Endodermal cell (in vitro differentiated cells): ENCODE measurements around the gene EPC1. TPM values are rescaled to one million over a fixed set of nuclear protein-coding genes. Genes with fewer than 3 reads are reported as not detected.
A peak's percentile ranks its signal among the peaks of the same experiment; 100 is the strongest.
"Not testable (repeated sequence)": the region's sequence is repeated elsewhere in the genome, so short reads cannot be mapped to it uniquely, and the experiment has no call there.

Source experiments
- DNase-seq: peaks from one replicate; pipeline ENCODE4 v3.0.0-alpha.2; 2017
- H3K27ac ChIP-seq: 2 replicates; pipeline ENCODE4 v1.5.1; 2013; ENCODE audit warnings: mild to moderate bottlenecking, low read depth, low read length, moderate library complexity
- H3K27me3 ChIP-seq: 2 replicates; pipeline ENCODE4 v1.6.1; 2013; ENCODE audit warnings: mild to moderate bottlenecking, low read length, moderate library complexity; ENCODE audit not compliant: insufficient read depth, control insufficient read depth, poor library complexity, severe bottlenecking
- H3K36me3 ChIP-seq: 2 replicates; pipeline ENCODE4 v1.7.0; 2013; ENCODE audit warnings: mild to moderate bottlenecking, low read length, moderate library complexity; ENCODE audit not compliant: control insufficient read depth, insufficient read depth
- H3K4me1 ChIP-seq: one replicate; pipeline ENCODE4 v1.7.0; 2013; ENCODE audit warnings: low read length; ENCODE audit not compliant: control insufficient read depth, insufficient read depth
- H3K4me3 ChIP-seq: 2 replicates; pipeline ENCODE4 v1.5.1; 2013; ENCODE audit warnings: mild to moderate bottlenecking, low read length, moderate library complexity
- H3K9ac ChIP-seq: 2 replicates; pipeline ENCODE4 v1.6.1; 2013; ENCODE audit warnings: mild to moderate bottlenecking, low read length, moderate library complexity; ENCODE audit not compliant: poor library complexity, severe bottlenecking; ENCODE audit errors: extremely low read depth
- H3K9me3 ChIP-seq: 2 replicates; pipeline ENCODE4 v1.6.1; 2013; ENCODE audit warnings: mild to moderate bottlenecking, low read length, moderate library complexity; ENCODE audit not compliant: control insufficient read depth
- H3K27ac Mint-ChIP-seq: 2 replicates; pipeline ENCODE4 v1.8.0; 2020; ENCODE audit warnings: mixed read lengths
- H3K27me3 Mint-ChIP-seq: 2 replicates; pipeline ENCODE4 v1.8.0; 2021; ENCODE audit warnings: mild to moderate bottlenecking, mixed read lengths; ENCODE audit not compliant: insufficient read depth
- H3K36me3 Mint-ChIP-seq: 2 replicates; pipeline ENCODE4 v1.8.0; 2020; ENCODE audit warnings: low read depth, mixed read lengths
- H3K4me1 Mint-ChIP-seq: 2 replicates; pipeline ENCODE4 v1.8.0; 2020; ENCODE audit warnings: mixed read lengths
- H3K4me3 Mint-ChIP-seq: 2 replicates; pipeline ENCODE4 v1.8.0; 2020; ENCODE audit warnings: mild to moderate bottlenecking, moderate library complexity, mixed read lengths
- H3K9me3 Mint-ChIP-seq: 2 replicates; pipeline ENCODE4 v1.8.0; 2020; ENCODE audit warnings: mild to moderate bottlenecking, mixed read lengths
- WGBS, 2 experiments: methylation state at CpG; one replicate each; pipeline versions ENCODE4 v1.1.5 to v1.1.7; 2013; ENCODE audit warnings: missing lambda C conversion rate in 2 of 2, mixed read lengths in 1 of 2; ENCODE audit not compliant: insufficient coverage in 1 of 2, insufficient read length in 1 of 2; 5-methylcytosine and 5-hydroxymethylcytosine counted together
- total RNA-seq, 2 donors: library from RNA; stranded (reverse); fragmentation: NEBNext Ultra II Directional in 1 of 2; extraction: Animal tissue kit (Norgen Biotek cat#: 25700) in 1 of 2; gene quantifications; 2 replicates in 1 of 2; 3 replicates in 1 of 2; pipeline ENCODE4 v1.2.1, GENCODE V29; 2021
- TF ChIP-seq, protein P1 (sequence below): fragments of 200-600 bp; sonication (generic); conservative IDR thresholded peaks from 2 replicates; pipeline ENCODE4 v1.5.0; 2021; ENCODE audit warnings: antibody characterized with exemption, mild to moderate bottlenecking

EPC1 gene
- total RNA-seq, 2 donors from 2014 or later: 27.9 to 40.3 TPM

DNA sequence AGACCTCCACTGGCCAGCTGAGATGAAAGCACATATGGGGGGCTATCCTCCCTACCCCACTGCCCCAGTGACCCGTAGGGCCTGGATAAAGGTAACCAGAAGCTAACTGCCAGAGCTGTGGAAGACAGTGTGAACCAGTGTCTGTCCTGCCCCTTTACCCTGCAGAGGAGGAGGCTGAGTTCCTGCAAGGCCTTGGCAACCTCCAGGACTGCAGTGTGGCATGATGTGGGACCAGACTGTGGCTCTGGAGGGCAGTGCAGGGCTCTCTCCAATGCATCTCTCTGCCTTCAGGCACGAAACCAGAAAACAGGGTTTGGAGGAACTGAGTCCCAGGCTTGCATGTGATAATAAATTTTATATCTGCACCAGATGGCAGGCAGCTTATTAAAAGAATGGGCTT is 93.1 kb downstream of the EPC1 start:
- Mint-ChIP-seq H3K9me3 (no peaks in the 10 kb centered on the region), H3K4me3 (no peak overlapping the region), H3K27ac (peak overlapping the region; percentile 85), H3K27me3 (peaks cover 29% of the 10 kb centered on the region), H3K4me1 (peaks cover 11% of the 10 kb centered on the region), H3K36me3 (no peaks in the 10 kb centered on the region)
- H3K36me3 ChIP-seq: no peaks in the 10 kb centered on the region
- peak overlapping the region; percentile 49 for H3K9ac ChIP-seq
- H3K27ac ChIP-seq: no peak overlapping the region
- DNase-seq: peak; percentile 60
- TF ChIP-seq, protein P1, sequence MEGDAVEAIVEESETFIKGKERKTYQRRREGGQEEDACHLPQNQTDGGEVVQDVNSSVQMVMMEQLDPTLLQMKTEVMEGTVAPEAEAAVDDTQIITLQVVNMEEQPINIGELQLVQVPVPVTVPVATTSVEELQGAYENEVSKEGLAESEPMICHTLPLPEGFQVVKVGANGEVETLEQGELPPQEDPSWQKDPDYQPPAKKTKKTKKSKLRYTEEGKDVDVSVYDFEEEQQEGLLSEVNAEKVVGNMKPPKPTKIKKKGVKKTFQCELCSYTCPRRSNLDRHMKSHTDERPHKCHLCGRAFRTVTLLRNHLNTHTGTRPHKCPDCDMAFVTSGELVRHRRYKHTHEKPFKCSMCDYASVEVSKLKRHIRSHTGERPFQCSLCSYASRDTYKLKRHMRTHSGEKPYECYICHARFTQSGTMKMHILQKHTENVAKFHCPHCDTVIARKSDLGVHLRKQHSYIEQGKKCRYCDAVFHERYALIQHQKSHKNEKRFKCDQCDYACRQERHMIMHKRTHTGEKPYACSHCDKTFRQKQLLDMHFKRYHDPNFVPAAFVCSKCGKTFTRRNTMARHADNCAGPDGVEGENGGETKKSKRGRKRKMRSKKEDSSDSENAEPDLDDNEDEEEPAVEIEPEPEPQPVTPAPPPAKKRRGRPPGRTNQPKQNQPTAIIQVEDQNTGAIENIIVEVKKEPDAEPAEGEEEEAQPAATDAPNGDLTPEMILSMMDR: peak; percentile 45
- peaks cover 12% of the 10 kb centered on the region for H3K4me1 ChIP-seq
- no peaks in the 10 kb centered on the region for H3K9me3 ChIP-seq
- H3K27me3 ChIP-seq: peaks cover 29% of the 10 kb centered on the region
- peak overlapping the region; percentile 57 for H3K4me3 ChIP-seq
- WGBS, 2 experiments: 78 to 86% methylated on average over 1 to 2 of the region's 2 CpGs

GRCh38 chr10:32253276-32253675 is 93.7 kb downstream of the EPC1 start:
- Mint-ChIP-seq H3K4me3 (peak overlapping the region; percentile 29), H3K27ac (peak overlapping the region; percentile 85), H3K27me3 (peaks cover 26% of the 10 kb centered on the region), H3K9me3 (no peaks in the 10 kb centered on the region), H3K36me3 (no peaks in the 10 kb centered on the region), H3K4me1 (peaks cover 11% of the 10 kb centered on the region)
- Histone ChIP-seq H3K4me1 (peaks cover 12% of the 10 kb centered on the region), H3K9me3 (no peaks in the 10 kb centered on the region), H3K36me3 (no peaks in the 10 kb centered on the region), H3K9ac (peak overlapping the region; percentile 49), H3K27me3 (peaks cover 29% of the 10 kb centered on the region), H3K27ac (no peak overlapping the region), H3K4me3 (peak overlapping the region; percentile 57)
- 69 to 97% methylated on average over 3 to 4 of the region's 4 CpGs for WGBS, 2 experiments
- peak; percentile 84 for DNase-seq
- TF ChIP-seq, protein P1: no peak

- H3K4me1 Mint-ChIP-seq: peaks cover 11% of the 10 kb centered on the region
- not testable (repeated sequence) for H3K4me3 Mint-ChIP-seq, DNase-seq, H3K9me3 ChIP-seq, H3K9me3 Mint-ChIP-seq, H3K4me3 ChIP-seq, H3K27ac Mint-ChIP-seq, H3K9ac ChIP-seq, H3K36me3 ChIP-seq, H3K36me3 Mint-ChIP-seq, H3K27ac ChIP-seq
- H3K4me1 ChIP-seq: peaks cover 12% of the 10 kb centered on the region
- H3K27me3 Mint-ChIP-seq: peaks cover 18% of the 10 kb centered on the region
- H3K27me3 ChIP-seq: peaks cover 25% of the 10 kb centered on the region
- WGBS, 2 experiments: 82% methylated on average over 2 of the region's 3 CpGs; no CpG with 5 or more reads in 1 of the 2 experiments
Measured at GRCh38 chr10:32250489-32250888, 96.5 kb downstream of the EPC1 start.

- Mint-ChIP-seq H3K9me3 (no peaks in the 10 kb centered on the region), H3K36me3 (no peaks in the 10 kb centered on the region), H3K4me1 (peaks cover 5% of the 10 kb centered on the region), H3K27me3 (peaks cover 12% of the 10 kb centered on the region), H3K27ac (no peak overlapping the region), H3K4me3 (no peak overlapping the region)
- H3K9ac ChIP-seq: no peak overlapping the region
- no peak overlapping the region for H3K27ac ChIP-seq
- no peak overlapping the region for H3K4me3 ChIP-seq
- 83 to 89% methylated on average over 2 to 3 of the region's 3 CpGs for WGBS, 2 experiments
- TF ChIP-seq, protein P1: no peak
- no peaks in the 10 kb centered on the region for H3K36me3 ChIP-seq
- no peak for DNase-seq
- peaks cover 9% of the 10 kb centered on the region for H3K27me3 ChIP-seq
- H3K4me1 ChIP-seq: no peaks in the 10 kb centered on the region
- no peaks in the 10 kb centered on the region for H3K9me3 ChIP-seq
Measured at GRCh38 chr10:32246685-32247084, 100.3 kb downstream of the EPC1 start.
